Fibroblast of lung (primary cell): ENCODE data around the gene NMT1. TPM values are rescaled to one million over a fixed set of nuclear protein-coding genes. Genes with fewer than 3 reads are reported as not detected.

Source experiments
- DNase-seq, 2 donors: peaks; one replicate each; pipeline versions ENCODE4 v3.0.0 to v3.0.0-alpha.2; 2010; ENCODE audit warnings: low read depth in 2 of 2
- H2AFZ ChIP-seq: 2 replicates; pipeline ENCODE4 v1.5.1; 2012; ENCODE audit warnings: low read length, control low read depth, inconsistent platforms
- H3K27ac ChIP-seq: 2 replicates; pipeline ENCODE4 v1.5.1; 2011; ENCODE audit warnings: low read length, control low read depth; ENCODE audit not compliant: insufficient read depth
- H3K27me3 ChIP-seq: 2 replicates; pipeline ENCODE4 v1.5.1; 2011; ENCODE audit warnings: mild to moderate bottlenecking, low read length; ENCODE audit not compliant: control insufficient read depth, insufficient read depth
- H3K36me3 ChIP-seq: 2 replicates; pipeline ENCODE4 v1.5.1; 2011; ENCODE audit warnings: low read length; ENCODE audit not compliant: control insufficient read depth, insufficient read depth
- H3K4me1 ChIP-seq: 2 replicates; pipeline ENCODE4 v1.5.1; 2011; ENCODE audit warnings: low read length; ENCODE audit not compliant: control insufficient read depth, insufficient read depth; ENCODE audit errors: extremely low read depth
- H3K4me2 ChIP-seq: 2 replicates; pipeline ENCODE4 v1.5.1; 2011; ENCODE audit warnings: low read length, control low read depth; ENCODE audit not compliant: insufficient read depth; ENCODE audit errors: extremely low read depth
- H3K4me3 ChIP-seq, 4 experiments: fragments of 200-600 bp in 1 of 4; sonication (generic) in 1 of 4; replicated peaks in 1 of 4; 2 replicates each; pipeline ENCODE4 v1.5.1; 2011 to 2016; ENCODE audit warnings: low read length in 4 of 4, low read depth in 3 of 4, mild to moderate bottlenecking in 3 of 4, control low read depth in 2 of 4, inconsistent platforms in 1 of 4, mixed read lengths in 1 of 4; ENCODE audit not compliant: insufficient read depth in 1 of 4; ENCODE audit errors: control extremely low read depth in 1 of 4
- H3K79me2 ChIP-seq: 2 replicates; pipeline ENCODE4 v1.5.1; 2012; ENCODE audit warnings: mild to moderate bottlenecking, low read length, inconsistent platforms; ENCODE audit not compliant: control insufficient read depth, insufficient read depth
- H3K9ac ChIP-seq: 2 replicates; pipeline ENCODE4 v1.5.1; 2011; ENCODE audit warnings: mild to moderate bottlenecking, low read length, control low read depth; ENCODE audit not compliant: insufficient read depth
- H3K9me3 ChIP-seq: 2 replicates; pipeline ENCODE4 v1.5.1; 2012; ENCODE audit warnings: low read depth, low read length; ENCODE audit not compliant: control insufficient read depth, insufficient read depth
- H4K20me1 ChIP-seq: 2 replicates; pipeline ENCODE4 v1.5.1; 2011; ENCODE audit warnings: low read length; ENCODE audit not compliant: control insufficient read depth, insufficient read depth; ENCODE audit errors: extremely low read depth
- EZH2 ChIP-seq: IDR thresholded peaks from 2 replicates; pipeline ENCODE4 v1.5.1; 2012; ENCODE audit warnings: low read length, control low read depth, mild to moderate bottlenecking; ENCODE audit errors: missing control alignments
- polyA plus RNA-seq, 2 donors: library from polyadenylated mRNA; depleted of rRNA in 1 of 2; stranded (reverse) in 1 of 2; unstranded in 1 of 2; fragments of >200 nt; gene quantifications; 2 replicates each; pipeline ENCODE4 v1.2.1, GENCODE V29; 2011 to 2012; ENCODE audit warnings: missing spikeins in 1 of 2
- total RNA-seq: library from RNA; depleted of rRNA; stranded (reverse); fragments of >200 nt; gene quantifications from 2 replicates; pipeline ENCODE4 v1.2.1, GENCODE V29; 2014
- TF ChIP-seq, protein P1 (sequence below), 2 donors: IDR thresholded peaks in 1 of 2; conservative IDR thresholded peaks in 1 of 2; 1 replicate in 1 of 2; 2 replicates in 1 of 2; pipeline ENCODE4 v1.5.1; 2011 to 2012; ENCODE audit warnings: low read length in 2 of 2, control low read depth in 1 of 2, inconsistent platforms in 1 of 2, low read depth in 1 of 2, mild to moderate bottlenecking in 1 of 2

Gene NMT1
- total and polyA plus RNA-seq, 2 donors (not counting 1 experiment from before 2014, with no cell fraction given), result 46.2 to 124 TPM

DNA sequence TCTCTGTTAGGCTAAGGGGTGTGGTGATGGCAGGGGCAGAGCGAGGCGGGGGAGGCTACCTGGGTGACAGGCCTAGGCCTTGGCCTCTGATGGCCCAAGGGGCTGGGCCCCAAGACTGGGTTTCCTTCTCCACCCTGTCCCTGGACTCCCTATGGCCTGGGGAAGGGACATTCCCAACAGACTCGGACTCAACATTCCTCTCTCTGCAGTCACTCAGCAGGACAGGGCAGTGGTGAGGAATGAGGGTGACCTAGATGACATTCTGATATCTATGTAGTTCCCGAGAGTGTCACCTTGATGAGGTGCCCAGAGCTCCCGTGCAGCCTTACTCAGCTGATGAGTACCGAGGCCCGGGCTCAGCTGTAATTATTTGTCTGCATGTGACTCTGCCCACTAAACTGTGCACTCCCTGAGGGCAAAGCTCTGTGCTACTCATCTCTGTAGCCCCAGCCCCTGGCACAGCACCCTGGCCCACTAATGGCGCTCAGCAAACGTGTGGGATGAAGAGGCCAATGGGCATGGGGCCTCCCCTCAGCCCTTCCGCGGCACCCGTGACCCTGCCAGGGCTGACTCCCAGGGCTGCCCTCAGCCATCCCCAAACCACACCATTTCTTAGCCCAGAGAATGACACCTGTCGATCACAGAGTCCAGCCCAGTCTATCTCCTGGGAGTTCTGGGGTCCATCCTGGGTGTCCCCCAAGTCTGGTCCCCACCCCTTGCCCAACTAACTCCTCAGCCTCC is 69.0 kb downstream of the NMT1 start:
- Histone ChIP-seq H3K79me2 (peaks cover 24% of the 10 kb centered on the region), H3K9ac (no peak overlapping the region)

DNA sequence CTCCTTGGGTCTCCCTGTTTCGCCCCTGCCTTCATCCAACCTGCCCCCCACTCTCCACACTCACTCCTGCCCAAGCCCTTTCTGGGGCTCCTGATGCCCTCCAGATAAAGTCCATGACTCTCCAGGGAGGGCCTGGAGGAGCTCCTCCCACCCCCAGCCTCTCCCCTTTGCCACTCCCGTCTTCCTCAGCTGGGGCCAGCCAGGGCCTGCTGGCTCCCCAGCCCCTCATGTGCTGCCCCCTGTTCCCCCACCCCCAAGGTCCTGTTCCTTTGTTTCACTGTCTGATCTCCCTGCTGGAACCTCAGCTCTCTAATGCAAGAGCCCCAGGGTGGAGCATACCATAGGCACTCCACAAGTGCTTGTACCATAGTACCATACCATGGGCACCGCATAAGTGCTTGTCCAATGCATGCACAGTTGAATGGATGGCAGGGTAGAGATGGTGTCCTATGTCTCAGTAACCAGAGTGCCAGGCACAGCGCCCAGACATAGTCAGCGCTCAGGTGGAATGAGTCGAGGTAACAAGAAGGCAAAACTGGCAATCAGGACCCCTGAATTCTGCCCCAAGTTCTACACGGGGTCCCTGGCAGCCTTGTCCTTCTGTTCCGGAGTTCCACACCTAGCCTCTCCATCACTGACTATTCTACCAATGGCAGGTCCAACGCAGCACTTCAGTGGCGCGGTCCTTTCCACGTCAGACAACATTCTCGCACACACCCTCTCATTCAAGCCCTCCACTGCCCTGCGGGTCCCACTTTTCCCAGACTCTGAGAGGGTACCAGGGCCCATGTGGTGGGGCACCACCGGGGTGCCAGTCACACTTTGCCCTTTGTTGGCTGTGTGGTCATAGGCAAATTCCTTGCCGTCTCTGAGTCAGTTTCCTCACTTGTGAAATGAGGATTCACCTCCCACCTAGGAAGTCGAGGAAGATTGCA is 69.8 kb downstream of the NMT1 start:
- H2AFZ ChIP-seq, result no peak overlapping the region
- peaks cover 2% of the 10 kb centered on the region for H3K36me3 ChIP-seq
- no peak for DNase-seq
- H3K4me2 ChIP-seq, result peak overlapping the region; percentile 88
- peak overlapping the region; percentile 70 to 98 (median 88) for H3K4me3 ChIP-seq
- H3K27ac ChIP-seq, result no peak overlapping the region
- H3K9me3 ChIP-seq, result no peaks in the 10 kb centered on the region
- no peaks in the 10 kb centered on the region for H3K27me3 ChIP-seq
- H3K79me2 ChIP-seq, result peaks cover 20% of the 10 kb centered on the region
- TF ChIP-seq, protein P1, sequence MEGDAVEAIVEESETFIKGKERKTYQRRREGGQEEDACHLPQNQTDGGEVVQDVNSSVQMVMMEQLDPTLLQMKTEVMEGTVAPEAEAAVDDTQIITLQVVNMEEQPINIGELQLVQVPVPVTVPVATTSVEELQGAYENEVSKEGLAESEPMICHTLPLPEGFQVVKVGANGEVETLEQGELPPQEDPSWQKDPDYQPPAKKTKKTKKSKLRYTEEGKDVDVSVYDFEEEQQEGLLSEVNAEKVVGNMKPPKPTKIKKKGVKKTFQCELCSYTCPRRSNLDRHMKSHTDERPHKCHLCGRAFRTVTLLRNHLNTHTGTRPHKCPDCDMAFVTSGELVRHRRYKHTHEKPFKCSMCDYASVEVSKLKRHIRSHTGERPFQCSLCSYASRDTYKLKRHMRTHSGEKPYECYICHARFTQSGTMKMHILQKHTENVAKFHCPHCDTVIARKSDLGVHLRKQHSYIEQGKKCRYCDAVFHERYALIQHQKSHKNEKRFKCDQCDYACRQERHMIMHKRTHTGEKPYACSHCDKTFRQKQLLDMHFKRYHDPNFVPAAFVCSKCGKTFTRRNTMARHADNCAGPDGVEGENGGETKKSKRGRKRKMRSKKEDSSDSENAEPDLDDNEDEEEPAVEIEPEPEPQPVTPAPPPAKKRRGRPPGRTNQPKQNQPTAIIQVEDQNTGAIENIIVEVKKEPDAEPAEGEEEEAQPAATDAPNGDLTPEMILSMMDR (conservative IDR thresholded peaks at IDR 0.05 in 1 of 2, IDR thresholded peaks at IDR 0.05 in 1 of 2; ENCODE audit: low read depth in 1 of 2, low read length in 2 of 2), result no peak
- no peak for TF ChIP-seq EZH2
- H3K9ac ChIP-seq, result no peak overlapping the region
- no peaks in the 10 kb centered on the region for H4K20me1 ChIP-seq
- peaks cover 23% of the 10 kb centered on the region for H3K4me1 ChIP-seq

More for the DNA sequence above, 69.0 kb downstream of the NMT1 start:
- Histone ChIP-seq H3K4me2 (no peak overlapping the region), H3K9me3 (no peaks in the 10 kb centered on the region), H3K4me1 (peaks cover 20% of the 10 kb centered on the region), H3K4me3 (peak overlapping the region in 1 of 4 experiments; percentile 96), H4K20me1 (no peaks in the 10 kb centered on the region), H3K27ac (no peak overlapping the region), H2AFZ (no peak overlapping the region), H3K36me3 (peaks cover 2% of the 10 kb centered on the region), H3K27me3 (no peaks in the 10 kb centered on the region)
- TF ChIP-seq, protein P1 (conservative IDR thresholded peaks at IDR 0.05 in 1 of 2, IDR thresholded peaks at IDR 0.05 in 1 of 2; ENCODE audit: low read depth in 1 of 2, low read length in 2 of 2), result no peak
- TF ChIP-seq EZH2, result no peak
- no peak for DNase-seq
